NCI-H146 treated with DMSO at 0.1 percent for 48 hours (cell line): ENCODE measurements around the gene RASGRP3.
A peak's percentile ranks its signal among the peaks of the same experiment; 100 is the strongest.
"Not testable (repeated sequence)": the region's sequence is repeated elsewhere in the genome, so short reads cannot be mapped to it uniquely, and the experiment has no call there.

ENCODE experiments used
- DNase-seq: peaks from one replicate; lab custom pipeline; 2025; ENCODE audit not compliant: unreplicated experiment; lab: John Stamatoyannopoulos, UW

The RASGRP3 gene, protein sequence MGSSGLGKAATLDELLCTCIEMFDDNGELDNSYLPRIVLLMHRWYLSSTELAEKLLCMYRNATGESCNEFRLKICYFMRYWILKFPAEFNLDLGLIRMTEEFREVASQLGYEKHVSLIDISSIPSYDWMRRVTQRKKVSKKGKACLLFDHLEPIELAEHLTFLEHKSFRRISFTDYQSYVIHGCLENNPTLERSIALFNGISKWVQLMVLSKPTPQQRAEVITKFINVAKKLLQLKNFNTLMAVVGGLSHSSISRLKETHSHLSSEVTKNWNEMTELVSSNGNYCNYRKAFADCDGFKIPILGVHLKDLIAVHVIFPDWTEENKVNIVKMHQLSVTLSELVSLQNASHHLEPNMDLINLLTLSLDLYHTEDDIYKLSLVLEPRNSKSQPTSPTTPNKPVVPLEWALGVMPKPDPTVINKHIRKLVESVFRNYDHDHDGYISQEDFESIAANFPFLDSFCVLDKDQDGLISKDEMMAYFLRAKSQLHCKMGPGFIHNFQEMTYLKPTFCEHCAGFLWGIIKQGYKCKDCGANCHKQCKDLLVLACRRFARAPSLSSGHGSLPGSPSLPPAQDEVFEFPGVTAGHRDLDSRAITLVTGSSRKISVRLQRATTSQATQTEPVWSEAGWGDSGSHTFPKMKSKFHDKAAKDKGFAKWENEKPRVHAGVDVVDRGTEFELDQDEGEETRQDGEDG

GRCh38 chr2:33476131-33476792 is at the start of gene RASGRP3:
TSS of gene RASGRP3 (plus strand) at chr2:33476649. CDS start at chr2:33515137, 38,488 bp downstream.
- DNase-seq: peak; percentile 50

DNA sequence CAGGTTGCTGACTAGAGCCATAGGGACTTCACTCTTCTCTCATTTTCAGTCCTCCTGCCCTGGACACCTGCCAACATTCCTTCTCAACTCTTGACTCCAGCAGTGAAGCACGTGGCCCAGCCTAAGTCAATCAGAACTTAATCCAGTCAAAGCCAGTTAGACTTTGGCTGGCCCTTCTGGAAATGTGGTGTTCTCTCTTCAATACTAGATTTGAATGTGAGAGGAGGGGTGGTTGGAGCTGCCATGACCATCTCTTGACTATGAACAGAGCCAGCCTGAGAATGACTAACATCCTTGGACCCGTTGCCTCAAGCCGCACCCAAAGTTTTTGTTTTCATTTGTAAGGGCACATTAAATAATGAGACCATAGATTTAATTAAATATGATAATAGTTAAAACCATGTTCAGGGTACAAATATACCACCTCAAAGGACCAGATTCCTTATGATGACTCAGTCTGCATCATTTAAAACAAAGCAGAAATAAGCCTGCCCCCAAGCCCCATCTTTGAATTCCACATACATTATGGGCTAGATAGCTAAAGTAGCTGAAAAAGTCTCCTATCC is 49.7 kb upstream of the RASGRP3 start:
- DNase-seq: no peak

DNA sequence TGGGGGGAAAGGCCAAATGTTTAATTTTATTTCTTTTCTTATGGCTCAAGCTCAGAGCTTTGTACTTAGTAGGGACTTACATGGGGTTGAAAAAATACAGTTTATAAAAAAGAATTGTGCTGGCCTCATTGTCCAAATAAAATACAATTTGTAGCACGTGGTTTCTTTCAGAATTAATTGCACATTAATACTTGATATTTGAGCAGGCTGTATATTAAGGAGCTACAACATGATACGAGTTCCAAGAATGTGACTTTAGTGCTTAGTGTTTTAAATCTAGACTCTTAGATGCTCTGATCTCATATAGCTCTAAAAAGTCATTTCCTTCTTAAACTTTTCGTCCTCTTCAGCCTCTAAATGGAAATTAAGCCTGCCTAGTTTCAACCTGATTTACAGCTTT is 46.4 kb upstream of the RASGRP3 start:
- DNase-seq: no peak

DNA sequence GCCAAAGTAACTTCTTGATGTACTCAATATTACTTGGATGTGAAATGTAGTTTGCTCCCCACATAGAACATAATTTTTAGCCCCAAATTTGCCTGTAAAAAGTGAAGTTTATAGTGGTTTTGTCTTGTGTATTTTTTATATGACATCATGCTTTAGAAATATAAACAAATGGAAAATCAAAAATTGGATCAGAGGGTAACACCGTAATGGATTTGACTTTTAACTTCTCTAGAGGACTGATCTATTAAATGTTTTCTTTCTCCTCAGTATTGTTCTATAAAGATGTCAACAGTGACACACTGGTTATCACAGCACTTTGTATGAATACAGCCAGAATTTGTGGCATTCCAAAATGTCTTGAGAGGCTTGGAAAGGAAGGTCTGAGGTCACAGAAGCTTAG is 45.6 kb upstream of the RASGRP3 start:
- DNase-seq: no peak

- DNase-seq: no peak
Measured at GRCh38 chr2:33432871-33433270, 43.6 kb upstream of the RASGRP3 start.

DNA sequence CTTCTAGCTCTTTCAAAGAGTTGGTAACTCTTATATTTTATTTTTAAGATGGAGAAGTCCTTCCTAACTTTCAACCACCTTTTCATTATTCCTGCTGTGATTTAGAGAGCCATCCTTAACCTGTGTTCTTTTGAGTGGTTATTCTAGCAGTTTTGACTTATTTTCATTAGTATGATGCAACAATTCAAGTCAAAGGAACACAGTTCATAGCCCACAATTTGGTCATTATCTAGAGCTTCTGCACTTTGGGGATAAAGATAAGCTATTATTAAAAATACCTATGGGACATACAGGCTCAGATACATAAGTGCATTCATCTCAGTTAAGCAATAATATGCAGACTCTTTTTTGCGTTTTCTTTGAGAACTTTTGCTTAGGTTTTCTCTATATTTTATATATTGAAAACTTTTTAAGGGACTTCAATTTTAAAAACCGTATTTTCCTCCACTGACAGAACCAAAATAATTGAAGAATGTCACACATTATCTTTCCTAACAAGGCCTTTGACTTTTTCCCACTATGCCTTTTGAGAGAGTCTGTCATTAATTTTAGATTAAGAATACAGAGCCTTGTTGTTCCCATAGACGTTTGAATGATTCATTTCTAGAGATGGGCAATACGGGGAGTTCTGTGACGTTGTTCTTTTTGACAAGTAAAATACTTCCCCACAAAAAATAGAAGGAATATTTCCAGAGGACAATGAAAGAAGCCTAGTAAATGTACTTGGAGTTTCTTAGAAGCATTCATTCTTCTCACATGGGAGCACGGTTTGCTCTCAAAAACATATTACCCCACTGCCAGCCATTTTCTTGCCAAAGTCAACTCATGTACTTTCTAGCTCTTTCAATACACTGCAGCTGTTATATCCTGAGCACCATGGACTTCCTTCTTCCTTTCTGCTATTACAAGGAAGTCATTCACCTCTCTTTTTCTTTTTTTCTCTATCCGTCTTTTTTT is 42.9 kb upstream of the RASGRP3 start:
- no peak for DNase-seq

GRCh38 chr2:33435518-33435917 is 40.9 kb upstream of the RASGRP3 start:
- no peak for DNase-seq

DNA sequence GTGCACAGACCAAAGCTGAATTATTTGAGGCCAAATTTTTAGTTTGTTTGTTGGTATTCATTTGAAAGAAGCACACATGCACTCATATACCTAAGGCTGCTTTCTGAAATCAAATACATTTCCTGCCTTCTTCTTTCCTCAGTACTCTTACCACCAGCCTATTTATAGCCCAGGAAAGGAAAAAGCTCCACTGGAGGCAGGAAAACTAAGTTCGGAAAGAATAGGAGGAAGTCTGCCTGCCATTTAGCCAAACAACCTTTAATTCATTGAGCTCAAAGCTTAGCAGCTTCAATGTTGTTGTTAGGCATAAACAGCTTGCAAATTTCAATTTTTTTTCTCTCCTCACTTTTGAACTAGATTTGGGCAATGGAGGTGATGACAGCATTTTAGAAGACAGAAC is 40.4 kb upstream of the RASGRP3 start:
- DNase-seq: no peak

DNA sequence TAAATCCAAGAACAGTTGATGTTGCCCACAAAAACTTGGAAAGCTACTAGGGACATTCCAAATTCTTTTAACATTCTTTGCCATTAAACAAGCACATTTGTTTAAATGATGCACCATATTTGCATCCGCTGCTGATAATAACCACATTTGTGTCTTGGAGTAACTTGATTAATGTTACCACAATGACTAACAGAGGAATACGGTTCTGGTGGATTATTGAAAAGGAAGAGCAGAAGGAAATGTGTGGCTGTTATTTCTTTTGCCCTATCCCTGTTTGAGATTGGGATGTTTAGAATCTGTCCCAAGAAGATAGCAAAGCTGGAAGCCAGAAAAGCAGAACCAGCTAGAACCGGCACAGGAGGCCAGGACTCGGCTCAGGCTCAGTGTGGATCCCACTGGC is 39.2 kb upstream of the RASGRP3 start:
- no peak for DNase-seq

DNA sequence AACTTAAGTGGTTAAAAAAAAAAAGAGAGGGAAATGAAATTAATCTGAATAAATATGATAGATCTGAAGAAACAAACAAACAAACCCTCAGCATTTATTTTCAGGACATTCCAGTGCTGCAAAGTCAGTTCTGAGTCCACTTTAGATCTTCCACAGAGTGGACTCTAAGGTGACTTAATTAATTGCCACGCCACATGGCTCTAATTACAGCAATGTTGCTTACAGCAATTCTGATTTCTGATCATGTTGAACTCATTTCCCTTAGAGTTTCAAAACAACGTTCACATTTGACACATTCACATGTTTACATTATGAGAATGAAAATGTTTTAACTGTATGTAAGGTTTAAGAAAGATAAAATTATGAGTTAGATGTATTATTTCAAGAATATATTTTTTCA is 38.6 kb upstream of the RASGRP3 start:
- DNase-seq: no peak

- DNase-seq: no peak
Measured at GRCh38 chr2:33441235-33441810, 35.1 kb upstream of the RASGRP3 start.

DNA sequence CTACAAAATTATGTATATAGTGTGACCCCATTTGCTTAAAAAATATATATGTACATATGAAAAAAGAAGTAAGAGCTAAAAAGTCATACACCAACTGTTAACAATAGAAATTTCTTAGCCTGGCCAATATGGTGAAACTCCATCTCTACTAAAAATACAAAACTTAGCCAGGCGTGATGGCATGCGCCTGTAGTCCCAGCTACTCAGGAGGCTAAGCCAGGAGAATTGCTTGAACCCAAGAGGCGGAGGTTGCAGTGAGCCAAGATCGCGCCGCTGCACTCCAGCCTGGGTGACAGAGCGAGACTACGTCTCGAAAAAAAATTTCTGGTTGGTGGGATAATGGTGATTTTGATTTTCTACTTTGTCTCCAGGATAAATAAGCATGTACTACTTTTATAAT is 34.4 kb upstream of the RASGRP3 start:
- not testable (repeated sequence) for DNase-seq

- DNase-seq: no peak
Measured at GRCh38 chr2:33442528-33443079, 33.8 kb upstream of the RASGRP3 start.

DNA sequence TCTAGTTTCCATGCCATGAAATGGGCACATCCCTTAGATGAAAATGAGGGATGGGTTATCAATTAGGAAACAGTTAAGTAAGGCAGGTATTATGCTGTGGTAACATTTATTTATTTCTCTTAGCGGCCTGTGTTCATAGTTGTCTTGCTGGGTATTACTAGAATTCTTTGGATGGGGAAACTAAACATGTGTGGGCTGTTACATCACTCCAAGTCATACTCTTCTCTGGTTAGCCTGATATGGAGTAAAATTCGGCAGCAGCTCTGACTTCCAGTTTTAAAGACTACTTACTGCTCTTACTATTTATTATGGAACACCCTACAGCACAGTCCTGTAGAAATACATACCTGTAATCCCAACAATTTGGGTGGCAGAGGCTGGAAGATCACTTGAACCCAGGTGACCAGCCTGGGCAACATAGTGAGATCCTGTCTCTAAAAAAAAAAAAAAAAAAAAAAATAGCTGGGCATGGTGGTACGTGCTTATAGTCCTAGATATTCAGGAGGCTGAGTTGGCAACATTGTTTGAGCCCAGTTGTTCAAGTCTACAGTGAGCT is 33.1 kb upstream of the RASGRP3 start:
- DNase-seq: no peak

DNA sequence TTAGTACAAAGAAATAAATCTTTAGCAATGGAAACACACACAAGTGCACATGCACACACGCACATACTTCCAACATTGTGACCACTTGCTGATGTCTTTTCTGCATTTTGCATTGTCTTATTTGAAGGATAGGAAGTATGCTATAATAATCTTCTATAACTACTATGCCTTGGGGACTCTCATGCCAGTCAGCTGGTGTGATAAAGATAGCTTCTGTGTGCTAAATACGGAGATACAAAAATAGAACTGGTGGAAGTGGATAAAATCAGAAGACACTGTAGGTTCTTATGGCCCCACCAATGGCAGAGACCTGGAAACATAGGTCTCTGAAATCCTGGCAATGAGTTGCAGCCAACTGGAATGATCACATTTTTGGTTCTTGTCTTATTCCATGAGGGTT is 31.5 kb upstream of the RASGRP3 start:
- DNase-seq: no peak

GRCh38 chr2:33448220-33448899 is 28.1 kb upstream of the RASGRP3 start:
- DNase-seq: no peak

- no peak for DNase-seq
Measured at GRCh38 chr2:33451214-33451613, 25.2 kb upstream of the RASGRP3 start.

DNA sequence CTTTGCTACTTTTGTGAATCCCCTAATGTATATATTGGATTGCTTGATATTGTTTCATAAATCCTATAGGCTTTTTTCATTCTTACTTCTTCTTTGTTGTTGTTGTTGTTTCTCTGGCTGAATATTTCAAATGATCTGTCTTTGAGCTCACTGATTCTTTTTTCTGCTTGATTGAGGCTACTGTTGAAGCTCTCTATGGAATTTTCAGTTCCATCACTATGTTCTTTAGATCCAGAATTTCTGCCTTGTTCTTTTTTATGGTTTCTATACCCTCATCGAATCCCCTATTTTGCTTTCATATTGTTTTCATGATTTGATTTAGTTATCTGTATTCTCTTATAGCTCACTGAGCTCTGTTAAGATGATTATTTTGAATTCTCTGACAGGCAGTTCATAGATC is 24.6 kb upstream of the RASGRP3 start:
- no peak for DNase-seq

DNA sequence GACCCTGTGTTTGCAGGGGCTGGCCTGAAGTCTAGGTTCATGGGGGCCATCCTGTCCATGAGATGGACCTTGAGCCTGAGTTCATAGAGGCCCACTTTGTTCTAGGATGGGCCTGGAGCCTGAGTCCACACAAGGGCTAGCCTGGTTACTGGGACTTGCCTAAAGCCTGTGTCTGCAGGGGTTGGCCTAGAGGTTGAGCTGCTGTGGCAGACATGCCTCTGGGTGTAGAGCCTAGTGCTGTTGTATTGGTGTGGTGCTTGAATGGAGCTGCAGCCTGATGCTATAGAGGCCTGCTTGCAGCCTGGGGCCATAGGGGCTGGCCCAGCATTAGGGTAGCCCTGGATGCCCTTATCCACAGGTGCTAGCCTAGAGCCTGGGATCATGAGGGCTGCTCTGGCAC is 23.9 kb upstream of the RASGRP3 start:
- no peak for DNase-seq
